Karpas-422 (cell line): ENCODE measurements around the gene TRDN. TPM values are rescaled to one million over a fixed set of nuclear protein-coding genes. Genes with fewer than 3 reads are reported as not detected.

Experiments
- DNase-seq: peaks from one replicate; pipeline ENCODE4 v3.0.0-alpha.2; 2015
- H2AFZ ChIP-seq: fragments of 200-600 bp; sonication (generic); 2 replicates; pipeline ENCODE4 v1.6.1; 2014; ENCODE audit warnings: antibody characterized with exemption, low read length, mixed read lengths
- H3K27ac ChIP-seq: fragments of 200-600 bp; sonication (generic); 2 replicates; pipeline ENCODE4 v1.5.1; 2014; ENCODE audit warnings: mild to moderate bottlenecking, low read length, moderate library complexity
- H3K27me3 ChIP-seq: fragments of 200-600 bp; sonication (generic); 2 replicates; pipeline ENCODE4 v1.6.1; 2014; ENCODE audit warnings: low read length, mixed read lengths
- H3K36me3 ChIP-seq: fragments of 200-600 bp; sonication (generic); 2 replicates; pipeline ENCODE4 v1.6.1; 2014; ENCODE audit warnings: low read length, mixed read lengths; ENCODE audit not compliant: insufficient read depth
- H3K4me1 ChIP-seq: fragments of 200-600 bp; sonication (generic); 2 replicates; pipeline ENCODE4 v1.6.1; 2014; ENCODE audit warnings: mild to moderate bottlenecking, low read length, mixed read lengths
- H3K4me2 ChIP-seq: fragments of 200-600 bp; sonication (generic); 2 replicates; pipeline ENCODE4 v1.6.1; 2014; ENCODE audit warnings: low read length, low read depth, mild to moderate bottlenecking; ENCODE audit not compliant: poor library complexity, severe bottlenecking
- H3K4me3 ChIP-seq: fragments of 200-600 bp; sonication (generic); 2 replicates; pipeline ENCODE4 v1.5.1; 2014; ENCODE audit warnings: mild to moderate bottlenecking, antibody characterized with exemption, low read length, mixed read lengths
- H3K79me2 ChIP-seq: fragments of 200-600 bp; sonication (generic); 2 replicates; pipeline ENCODE4 v1.6.1; 2014; ENCODE audit warnings: mild to moderate bottlenecking, low read length, mixed read lengths
- H3K9ac ChIP-seq: fragments of 200-600 bp; sonication (generic); 2 replicates; pipeline ENCODE4 v1.6.0; 2014; ENCODE audit warnings: low read length
- H3K9me2 ChIP-seq: fragments of 200-600 bp; sonication (generic), shearing (Covaris generic); replicated peaks from 2 replicates; pipeline ENCODE4 v1.6.0; 2014; ENCODE audit warnings: mild to moderate bottlenecking, low read length, moderate library complexity; ENCODE audit not compliant: insufficient read depth
- H3K9me3 ChIP-seq: fragments of 300-700, 200-600 bp; sonication (generic); 2 replicates; pipeline ENCODE4 v1.6.1; 2014; ENCODE audit warnings: low read length, mixed read lengths
- H4K20me1 ChIP-seq: fragments of 200-600 bp; sonication (generic); 2 replicates; pipeline ENCODE4 v1.6.1; 2014; ENCODE audit warnings: mild to moderate bottlenecking, antibody characterized with exemption, low read length, low read depth; ENCODE audit not compliant: insufficient read depth
- total RNA-seq: library from RNA; depleted of rRNA; stranded (reverse); fragments of >200 nt; shearing (Covaris generic); gene quantifications from 2 replicates; pipeline ENCODE4 v1.2.3, GENCODE V29; 2014; ENCODE audit warnings: low replicate concordance

Gene TRDN
- total RNA-seq, 1 experiment from 2014 or later, result not detected

DNA sequence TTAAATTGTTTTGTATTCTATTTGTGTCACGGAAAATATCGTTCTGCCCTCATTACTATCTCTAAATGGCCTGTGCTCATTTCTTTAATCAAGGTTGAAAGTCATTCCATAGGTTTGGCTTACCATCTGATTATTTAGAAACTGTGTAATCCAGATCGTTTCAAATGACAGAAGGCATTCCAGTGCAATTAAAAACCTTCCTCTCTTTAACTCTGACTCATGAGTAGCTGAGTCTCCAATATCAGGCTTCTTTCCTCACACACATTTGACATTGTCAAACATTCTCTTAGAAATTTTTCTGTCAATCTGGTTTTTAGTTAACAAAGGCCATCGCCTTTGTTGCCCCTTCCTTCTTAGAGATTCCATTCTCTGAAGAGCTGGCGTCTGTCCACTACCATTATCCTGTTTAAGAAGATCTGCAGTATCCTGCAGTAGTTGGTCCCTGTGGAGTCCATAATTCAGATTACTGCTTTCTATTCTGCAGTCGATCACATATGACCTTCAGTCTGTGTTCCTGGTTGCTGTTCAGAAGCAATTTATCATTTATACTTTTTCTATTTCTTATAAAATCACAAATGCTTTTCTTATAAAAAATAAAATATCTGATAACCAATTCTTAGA lies 3.9 kb upstream of the TRDN start:
- no peaks in the 10 kb centered on the region for H4K20me1 ChIP-seq
- no peak overlapping the region for H3K4me3 ChIP-seq
- no peaks in the 10 kb centered on the region for H3K79me2 ChIP-seq
- no peaks in the 10 kb centered on the region for H3K36me3 ChIP-seq
- DNase-seq, result no peak
- H2AFZ ChIP-seq, result no peak overlapping the region
- no peaks in the 10 kb centered on the region for H3K4me1 ChIP-seq
- H3K9me3 ChIP-seq, result peaks cover 5% of the 10 kb centered on the region; the same call in 1 of the 2 replicates
- no peak overlapping the region for H3K4me2 ChIP-seq
- H3K27ac ChIP-seq, result no peak overlapping the region
- no peak overlapping the region for H3K9ac ChIP-seq
- no peaks in the 10 kb centered on the region for H3K9me2 ChIP-seq
- no peaks in the 10 kb centered on the region for H3K27me3 ChIP-seq

DNA sequence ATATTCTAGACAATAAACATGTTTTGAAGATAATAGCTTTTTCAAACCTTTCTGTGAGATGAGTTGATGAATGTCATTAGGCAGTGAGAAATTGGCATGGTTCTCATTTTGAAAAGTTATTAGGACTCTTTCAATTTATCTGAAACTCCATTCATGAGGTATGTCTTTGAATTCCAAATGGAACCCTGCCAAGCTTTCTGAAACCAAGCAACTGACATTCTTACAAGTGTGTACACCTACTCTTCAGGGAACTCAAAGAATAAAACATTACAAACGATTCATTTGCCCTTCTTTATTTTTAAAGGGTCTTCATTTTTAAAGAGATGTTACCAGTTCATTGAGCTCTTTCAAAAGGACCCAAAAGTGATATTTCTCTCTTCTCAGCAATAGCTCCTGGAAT lies 2.1 kb upstream of the TRDN start:
- no peaks in the 10 kb centered on the region for H4K20me1 ChIP-seq
- DNase-seq, result no peak
- no peaks in the 10 kb centered on the region for H3K27me3 ChIP-seq
- H2AFZ ChIP-seq, result no peak overlapping the region
- H3K9me2 ChIP-seq, result no peaks in the 10 kb centered on the region
- H3K4me2 ChIP-seq, result no peak overlapping the region
- H3K9me3 ChIP-seq, result peaks cover 7% of the 10 kb centered on the region; the same call in 1 of the 2 replicates
- H3K4me3 ChIP-seq, result no peak overlapping the region
- H3K27ac ChIP-seq, result no peak overlapping the region
- no peaks in the 10 kb centered on the region for H3K36me3 ChIP-seq
- H3K4me1 ChIP-seq, result no peaks in the 10 kb centered on the region
- H3K9ac ChIP-seq, result no peak overlapping the region
- no peaks in the 10 kb centered on the region for H3K79me2 ChIP-seq

DNA sequence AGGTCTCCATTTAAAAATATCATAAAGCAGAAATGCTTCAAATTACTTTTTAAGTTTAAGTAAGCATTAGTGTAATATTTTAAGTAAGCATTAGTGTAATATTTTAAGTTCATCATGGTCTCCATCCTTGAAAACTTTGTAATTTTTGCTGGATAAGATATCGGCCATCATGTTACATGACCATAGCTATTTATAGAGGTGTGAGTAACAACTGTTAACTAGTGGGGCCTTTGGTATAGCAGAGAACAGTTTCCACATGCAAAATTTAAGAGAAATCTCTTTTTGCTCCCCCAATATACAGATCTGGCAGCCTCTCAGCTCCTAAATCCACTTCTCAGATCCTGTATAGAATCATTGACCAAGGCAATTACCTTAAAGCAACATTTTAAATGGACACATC lies 468 bp downstream of the TRDN start:
- no peak for DNase-seq
- Histone ChIP-seq H3K4me3 (no peak overlapping the region), H3K27ac (no peak overlapping the region), H4K20me1 (no peaks in the 10 kb centered on the region), H3K36me3 (no peaks in the 10 kb centered on the region), H3K9ac (no peak overlapping the region), H3K27me3 (no peaks in the 10 kb centered on the region), H2AFZ (no peak overlapping the region), H3K79me2 (no peaks in the 10 kb centered on the region), H3K4me1 (no peaks in the 10 kb centered on the region), H3K4me2 (no peak overlapping the region), H3K9me3 (peaks cover 10% of the 10 kb centered on the region; the same call in 1 of the 2 replicates), H3K9me2 (no peaks in the 10 kb centered on the region; the same call in 1 of the 2 replicates)

GRCh38 chr6:123635567-123635966 lies 1.2 kb downstream of the TRDN start:
- H3K9ac ChIP-seq, result no peak overlapping the region
- H3K4me3 ChIP-seq, result no peak overlapping the region
- no peaks in the 10 kb centered on the region; the same call in 1 of the 2 replicates for H3K9me2 ChIP-seq
- no peaks in the 10 kb centered on the region for H3K27me3 ChIP-seq
- no peak for DNase-seq
- H2AFZ ChIP-seq, result no peak overlapping the region
- no peaks in the 10 kb centered on the region for H4K20me1 ChIP-seq
- H3K79me2 ChIP-seq, result no peaks in the 10 kb centered on the region
- no peaks in the 10 kb centered on the region for H3K36me3 ChIP-seq
- no peaks in the 10 kb centered on the region for H3K4me1 ChIP-seq
- H3K27ac ChIP-seq, result no peak overlapping the region
- H3K9me3 ChIP-seq, result peaks cover 10% of the 10 kb centered on the region; the same call in 1 of the 2 replicates
- H3K4me2 ChIP-seq, result no peak overlapping the region

GRCh38 chr6:123635144-123635543 lies 1.6 kb downstream of the TRDN start:
- no peak overlapping the region for H3K4me2 ChIP-seq
- no peak overlapping the region for H3K4me3 ChIP-seq
- H3K79me2 ChIP-seq, result no peaks in the 10 kb centered on the region
- no peaks in the 10 kb centered on the region for H3K27me3 ChIP-seq
- DNase-seq, result no peak
- H4K20me1 ChIP-seq, result no peaks in the 10 kb centered on the region
- no peak overlapping the region for H3K9ac ChIP-seq
- peaks cover 10% of the 10 kb centered on the region; the same call in 1 of the 2 replicates for H3K9me3 ChIP-seq
- no peak overlapping the region for H3K27ac ChIP-seq
- H3K9me2 ChIP-seq, result no peaks in the 10 kb centered on the region; the same call in 1 of the 2 replicates
- no peaks in the 10 kb centered on the region for H3K36me3 ChIP-seq
- H2AFZ ChIP-seq, result no peak overlapping the region
- no peaks in the 10 kb centered on the region for H3K4me1 ChIP-seq

GRCh38 chr6:123632641-123633040 lies 4.1 kb downstream of the TRDN start:
- no peaks in the 10 kb centered on the region for H4K20me1 ChIP-seq
- H3K79me2 ChIP-seq, result no peaks in the 10 kb centered on the region
- DNase-seq, result no peak
- no peak overlapping the region for H2AFZ ChIP-seq
- H3K4me3 ChIP-seq, result no peak overlapping the region
- H3K9ac ChIP-seq, result no peak overlapping the region
- H3K9me2 ChIP-seq, result no peaks in the 10 kb centered on the region; the same call in 1 of the 2 replicates
- no peak overlapping the region for H3K4me2 ChIP-seq
- H3K27me3 ChIP-seq, result no peaks in the 10 kb centered on the region
- H3K4me1 ChIP-seq, result no peaks in the 10 kb centered on the region
- no peaks in the 10 kb centered on the region for H3K36me3 ChIP-seq
- no peak overlapping the region for H3K27ac ChIP-seq
- peaks cover 10% of the 10 kb centered on the region; the same call in 1 of the 2 replicates for H3K9me3 ChIP-seq

DNA sequence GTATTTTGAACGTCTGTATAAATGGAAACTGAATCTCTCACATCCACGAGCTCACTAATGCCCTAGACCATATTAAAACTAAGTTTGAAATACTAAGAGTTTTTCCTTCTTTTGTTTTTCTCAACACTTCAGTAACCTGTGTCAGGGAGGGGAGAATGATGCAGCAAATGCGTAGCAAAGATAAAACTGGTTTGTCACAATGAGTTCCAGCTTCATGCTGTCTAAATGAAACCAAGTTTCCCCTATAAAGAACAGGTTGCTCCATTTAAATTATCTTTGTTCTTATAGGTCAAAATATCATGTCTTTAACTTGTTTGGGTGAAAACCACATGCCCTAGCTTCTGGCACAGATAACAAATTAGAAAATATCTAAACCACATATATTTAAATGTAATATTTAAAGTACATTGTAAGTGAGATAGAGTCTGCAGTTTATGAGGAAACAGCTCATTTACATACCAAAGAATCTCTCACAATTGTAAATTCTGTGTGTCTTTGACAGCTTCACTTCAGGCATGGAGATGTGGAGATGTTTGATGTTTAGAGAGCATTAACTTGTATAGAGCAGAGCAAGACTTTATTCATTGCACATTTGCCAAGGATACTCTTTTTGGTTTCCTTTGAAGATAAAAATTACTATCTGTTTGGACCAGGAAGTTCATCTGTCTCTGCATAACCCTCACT lies 7.3 kb downstream of the TRDN start:
- H3K9ac ChIP-seq, result no peak overlapping the region

DNA sequence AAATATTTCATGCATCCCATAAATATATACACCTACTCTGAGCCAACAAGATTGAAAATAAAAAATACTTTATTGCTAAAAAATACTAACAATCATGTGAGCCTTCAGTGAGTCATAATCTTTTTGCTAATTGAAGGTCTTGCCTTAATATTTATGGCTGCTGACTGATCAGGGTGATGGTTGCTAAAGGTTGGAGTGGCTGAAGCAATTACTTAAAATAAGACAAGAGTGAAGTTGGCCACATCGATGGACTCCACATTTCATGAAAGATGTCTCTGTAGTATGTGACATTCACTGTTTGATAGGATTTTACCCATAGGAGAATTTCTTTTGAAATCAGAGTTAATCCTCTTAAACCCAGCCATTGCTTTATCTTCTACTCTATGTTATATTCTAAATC lies 11.1 kb downstream of the TRDN start:
- Histone ChIP-seq H3K27me3 (no peaks in the 10 kb centered on the region), H3K4me1 (no peaks in the 10 kb centered on the region), H2AFZ (no peak overlapping the region), H3K9ac (no peak overlapping the region), H3K9me3 (peaks cover 5% of the 10 kb centered on the region), H4K20me1 (no peaks in the 10 kb centered on the region), H3K27ac (no peak overlapping the region), H3K36me3 (no peaks in the 10 kb centered on the region), H3K4me3 (no peak overlapping the region), H3K9me2 (peaks cover 2% of the 10 kb centered on the region; the same call in 1 of the 2 replicates), H3K79me2 (no peaks in the 10 kb centered on the region), H3K4me2 (no peak overlapping the region)
- DNase-seq, result no peak

More for the DNA sequence above, 7.3 kb downstream of the TRDN start:
- H3K27ac ChIP-seq, result no peak overlapping the region
- H3K4me2 ChIP-seq, result no peak overlapping the region
- no peaks in the 10 kb centered on the region for H3K4me1 ChIP-seq
- no peaks in the 10 kb centered on the region for H3K36me3 ChIP-seq
- H2AFZ ChIP-seq, result no peak overlapping the region
- no peaks in the 10 kb centered on the region for H3K79me2 ChIP-seq
- H3K27me3 ChIP-seq, result no peaks in the 10 kb centered on the region
- H4K20me1 ChIP-seq, result no peaks in the 10 kb centered on the region
- H3K4me3 ChIP-seq, result no peak overlapping the region
- no peak for DNase-seq
- H3K9me2 ChIP-seq, result no peaks in the 10 kb centered on the region; the same call in 1 of the 2 replicates
- peaks cover 6% of the 10 kb centered on the region for H3K9me3 ChIP-seq
